NCI-H460 (cell line): ENCODE data around the gene PSMA7. TPM values are rescaled to one million over a fixed set of nuclear protein-coding genes. Genes with fewer than 3 reads are reported as not detected.
"Not testable (repeated sequence)": the region's sequence is repeated elsewhere in the genome, so short reads cannot be mapped to it uniquely, and the experiment has no call there.

Source experiments
- DNase-seq: peaks from one replicate; pipeline ENCODE4 v3.0.0-alpha.2; 2016; ENCODE audit warnings: low read depth; ENCODE audit errors: extremely low read depth
- total RNA-seq: library from RNA; depleted of rRNA; stranded (reverse); fragments of >200 nt; shearing (Covaris generic); gene quantifications from 2 replicates; pipeline ENCODE4 v1.2.3, GENCODE V29; 2014

Gene PSMA7
- total RNA-seq, 1 experiment from 2014 or later: 406 TPM

GRCh38 chr20:62156592-62157386 is 13.6 kb upstream of the PSMA7 start:
- DNase-seq: peak; percentile 45

DNA sequence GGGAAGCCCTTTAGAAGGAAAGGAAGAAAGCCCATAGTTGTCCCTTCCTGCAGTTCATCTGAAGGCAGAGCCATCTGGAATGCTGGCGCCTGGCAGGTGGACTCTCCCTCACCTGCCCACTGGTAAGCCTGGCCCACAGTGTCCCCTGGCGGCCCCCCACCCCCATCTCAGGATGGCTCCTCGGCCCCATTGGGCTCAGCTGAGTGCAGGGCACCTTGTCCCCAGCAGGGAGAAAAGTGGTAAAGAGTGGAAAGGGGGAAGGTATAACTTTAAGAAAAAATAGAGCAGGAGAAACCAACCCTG is 13.0 kb upstream of the PSMA7 start:
- DNase-seq: no peak

DNA sequence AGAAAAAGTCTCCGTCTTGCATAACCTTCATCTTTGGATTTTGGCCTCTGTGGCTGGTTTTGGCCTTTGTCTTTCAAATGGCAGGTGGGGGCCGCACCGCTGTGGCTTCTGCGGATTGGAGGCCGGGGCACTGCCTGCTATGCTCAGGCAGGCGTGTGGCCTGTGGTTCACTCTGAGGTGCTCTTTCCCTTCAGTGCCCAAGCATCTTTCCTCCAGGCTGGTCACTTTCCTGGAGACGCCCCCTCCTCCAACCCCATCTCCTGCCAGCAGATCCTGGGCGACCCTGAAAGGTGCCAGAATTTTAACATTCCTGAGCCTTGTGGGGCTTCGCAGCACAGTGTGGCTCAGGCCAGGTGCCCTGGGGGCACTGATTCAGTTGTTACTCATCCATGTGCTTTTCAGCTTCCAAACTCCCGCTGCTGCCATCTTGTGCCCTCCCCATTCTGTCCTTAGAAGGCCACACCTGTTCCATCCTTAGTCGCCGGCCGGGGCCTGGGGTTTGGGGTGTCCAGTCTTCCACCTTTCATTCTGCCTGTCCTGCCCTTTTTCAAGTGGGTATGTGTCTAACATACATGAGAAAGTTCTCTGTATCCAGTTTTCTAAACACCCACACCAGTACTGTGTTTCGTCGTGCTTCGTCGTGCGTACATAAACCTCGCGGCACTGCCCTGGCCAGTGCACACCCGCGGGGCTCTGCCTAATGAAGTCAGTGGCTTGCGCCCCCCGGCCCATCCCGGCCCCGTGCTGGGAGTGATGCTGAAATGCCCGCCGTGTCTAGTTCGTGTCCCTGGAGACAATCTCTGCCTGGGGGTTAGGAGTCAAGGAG is 12.4 kb upstream of the PSMA7 start:
- no peak for DNase-seq

DNA sequence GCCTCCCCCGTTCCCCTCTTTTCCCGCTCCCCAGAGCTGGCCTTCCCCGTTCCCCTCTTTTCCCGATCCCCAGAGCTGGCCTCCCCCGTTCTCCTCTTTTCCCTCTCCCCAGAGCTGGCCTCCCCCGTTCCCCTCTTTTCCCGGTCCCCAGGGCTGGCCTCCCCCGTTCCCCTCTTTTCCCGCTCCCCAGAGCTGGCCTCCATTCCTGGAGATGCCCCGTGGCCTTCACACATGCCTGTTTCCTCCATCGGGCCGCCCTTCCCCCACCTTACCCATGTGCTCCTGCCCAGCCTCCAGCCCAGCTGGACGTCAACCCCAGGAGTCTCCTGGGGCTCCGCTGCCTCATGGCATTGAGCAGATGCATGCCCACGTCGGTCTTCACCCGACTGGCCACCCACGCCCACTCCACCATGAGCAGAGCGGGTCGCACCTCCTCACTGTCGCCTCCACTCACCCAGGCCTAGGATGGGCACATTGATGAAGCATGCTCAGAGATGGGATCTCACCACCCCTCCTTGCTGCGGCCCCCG is 8.7 kb upstream of the PSMA7 start:
- no peak for DNase-seq

- DNase-seq: no peak
Observed at GRCh38 chr20:62151225-62151624, 8.0 kb upstream of the PSMA7 start.

DNA sequence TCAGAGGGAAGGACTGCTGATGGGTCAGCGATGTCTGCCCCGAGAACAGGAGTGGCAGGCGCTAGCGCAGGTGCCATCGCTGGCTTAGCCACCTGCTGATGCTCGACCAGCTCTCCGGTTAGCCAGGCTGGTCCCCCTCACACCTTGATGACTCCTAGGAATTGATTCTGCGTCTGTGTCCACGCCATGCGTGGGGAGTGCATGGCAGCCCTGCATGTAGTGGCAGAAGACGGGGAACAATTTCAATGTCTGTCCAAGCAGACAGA is 7.0 kb upstream of the PSMA7 start:
- no peak for DNase-seq

- DNase-seq: no peak
Observed at GRCh38 chr20:62149532-62150309, 6.5 kb upstream of the PSMA7 start.

DNA sequence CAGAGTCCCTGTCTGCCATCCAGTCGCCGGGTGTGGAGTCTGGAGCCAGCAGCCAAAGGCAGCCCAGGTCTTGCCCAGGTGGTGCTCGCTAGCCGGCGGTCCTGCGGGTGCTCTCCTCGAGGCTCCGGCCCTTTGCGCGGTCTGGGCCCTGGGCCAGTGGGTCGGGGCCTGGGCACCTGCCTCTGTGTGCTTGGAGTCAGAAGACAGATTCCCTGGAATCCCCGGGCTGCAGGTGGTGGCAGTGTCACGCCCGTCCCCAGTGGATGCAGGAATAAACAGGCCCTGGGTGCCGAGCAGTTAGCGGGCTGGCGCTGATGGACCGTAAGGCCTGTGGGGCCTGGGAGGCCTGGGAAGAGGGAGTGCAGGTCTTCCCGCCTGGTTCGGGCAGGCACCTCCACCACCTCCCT is 5.7 kb upstream of the PSMA7 start:
- no peak for DNase-seq

GRCh38 chr20:62148383-62148782 is 5.2 kb upstream of the PSMA7 start:
- not testable (repeated sequence) for DNase-seq

GRCh38 chr20:62147528-62147927 is 4.3 kb upstream of the PSMA7 start:
- no peak for DNase-seq

DNA sequence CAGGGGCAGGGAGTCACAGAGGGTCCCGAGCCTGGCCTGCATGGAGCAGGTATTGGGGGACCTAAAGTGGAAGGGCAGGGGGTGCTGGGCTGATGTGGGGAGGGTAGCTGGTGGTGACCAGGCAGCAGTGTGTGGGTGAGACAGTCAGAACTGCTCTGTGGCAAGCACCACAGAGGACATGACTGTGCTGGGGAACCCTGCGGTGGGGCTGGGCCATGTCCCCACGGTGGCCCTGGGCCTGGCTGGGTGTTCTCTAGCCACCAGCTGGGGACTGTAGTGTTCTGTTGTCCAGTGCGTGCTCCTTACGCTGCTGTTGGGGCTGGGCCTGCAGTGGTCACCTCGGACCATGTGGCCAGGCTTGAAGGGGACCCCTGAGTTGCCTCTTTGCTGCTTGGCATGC is 3.9 kb upstream of the PSMA7 start:
- DNase-seq: no peak

- no peak for DNase-seq
Observed at GRCh38 chr20:62146019-62146755, 3.0 kb upstream of the PSMA7 start.

- DNase-seq: no peak
Observed at GRCh38 chr20:62145688-62146018, 2.5 kb upstream of the PSMA7 start.

GRCh38 chr20:62143957-62144825 is 997 bp upstream of the PSMA7 start:
- peak; percentile 52 for DNase-seq

DNA sequence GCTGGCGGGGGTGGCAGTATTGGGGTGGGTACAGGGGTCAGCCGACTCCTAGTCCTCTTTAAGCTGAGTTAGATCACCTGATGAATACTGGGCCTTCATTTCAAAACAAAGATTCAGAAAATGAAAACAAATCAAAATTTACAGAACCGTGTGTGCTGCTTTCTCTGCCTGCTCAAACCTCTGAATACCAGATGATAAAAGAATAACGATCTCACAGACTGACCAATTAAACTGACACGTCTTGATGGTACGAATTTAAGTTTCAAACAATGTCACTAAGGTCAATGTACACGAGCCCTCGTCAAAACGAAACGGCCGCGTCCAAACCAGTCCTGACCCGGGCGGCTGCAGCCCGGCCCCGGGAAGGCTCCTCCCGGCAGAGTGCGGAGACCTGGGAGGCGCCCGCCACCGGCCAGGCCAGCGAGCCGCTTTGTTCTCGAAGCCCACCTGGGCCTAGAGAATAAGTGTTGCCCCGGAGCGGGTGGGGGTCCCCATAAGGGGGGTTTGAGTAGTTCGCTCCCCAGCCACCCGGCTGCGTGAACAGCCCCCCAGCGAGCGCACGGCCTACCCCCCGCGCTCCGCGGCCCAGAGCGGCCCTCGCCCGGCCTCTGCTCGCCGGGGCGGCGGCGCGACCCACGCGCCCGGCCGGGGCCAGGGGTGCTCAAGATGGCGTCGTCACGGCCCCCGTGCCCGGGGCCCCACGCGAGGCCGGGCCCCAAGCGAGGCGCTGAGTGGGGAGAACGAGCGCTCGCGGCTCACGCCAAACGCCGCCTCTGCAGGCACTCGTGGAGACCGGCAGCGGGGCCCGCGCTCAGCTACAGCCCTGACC is 728 bp downstream of the PSMA7 start:
- no peak for DNase-seq

DNA sequence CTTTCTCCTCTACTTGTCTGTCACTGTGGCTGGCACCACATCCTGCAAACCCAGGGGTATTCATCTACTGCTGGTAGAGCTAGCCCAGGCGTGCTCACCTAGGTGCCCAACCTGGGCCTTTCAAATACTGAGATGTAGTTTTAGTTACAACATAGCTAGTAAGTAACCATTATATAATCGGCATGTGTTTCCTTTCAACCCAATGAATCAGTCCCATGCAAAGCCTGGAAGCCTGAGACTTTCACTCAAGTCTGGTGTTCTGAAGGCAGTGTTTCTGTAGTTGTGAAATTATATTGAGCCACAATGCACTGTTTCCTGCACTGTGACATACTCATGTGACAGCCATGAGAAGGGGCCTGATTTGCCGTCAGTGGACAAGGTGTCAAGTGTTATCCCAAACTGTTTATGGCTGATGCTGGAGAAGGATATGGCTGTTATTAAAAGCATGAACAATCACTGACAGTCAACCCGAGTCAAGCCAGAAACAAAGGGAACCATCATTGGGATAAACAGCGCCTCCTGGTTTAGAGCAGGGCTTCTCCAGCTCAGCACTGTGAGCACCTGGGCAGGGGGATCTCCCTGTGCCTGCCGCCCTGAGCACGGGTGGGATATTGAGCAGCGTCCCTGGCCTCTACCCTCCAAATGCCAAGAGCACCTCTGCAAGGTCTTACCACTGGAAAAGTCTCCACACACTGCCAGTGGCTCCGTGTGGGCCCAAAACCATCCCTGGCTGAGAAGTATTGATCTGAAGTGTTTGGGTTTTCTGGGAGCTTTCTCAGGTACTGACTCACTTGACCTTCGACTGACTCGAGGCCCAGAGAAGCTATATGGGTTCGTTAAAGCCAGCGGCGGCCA is 1.6 kb downstream of the PSMA7 start:
- no peak for DNase-seq

GRCh38 chr20:62141043-62141396 is 2.2 kb downstream of the PSMA7 start:
- DNase-seq: no peak

DNA sequence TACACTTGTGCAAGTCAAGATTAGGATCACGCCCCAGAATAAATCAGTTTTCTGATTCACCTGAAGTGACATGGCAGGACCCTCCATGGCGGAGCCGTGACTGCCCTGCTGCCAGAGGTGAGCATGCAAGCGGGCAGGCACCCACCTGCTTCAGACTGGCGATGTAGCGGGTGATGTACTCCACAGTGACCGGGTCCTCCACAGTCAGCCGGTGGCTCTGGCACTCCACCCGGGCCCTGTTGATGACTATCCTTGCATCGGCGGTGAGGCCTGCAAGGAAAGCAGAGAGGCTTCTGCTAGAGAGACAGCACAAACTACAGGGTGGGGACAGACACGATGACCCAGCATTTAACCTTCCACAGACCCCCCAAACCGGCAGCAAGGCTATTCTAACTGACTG is 3.6 kb downstream of the PSMA7 start:
- DNase-seq: no peak
